A673 (cell line): Measurements from ENCODE around the gene CLTCL1.

Experiments used
- CTCF ChIP-seq: fragments of 300-800, 200-600 bp; sonication (generic); conservative IDR thresholded peaks from 2 replicates; pipeline ENCODE4 v1.5.1; 2017; ENCODE audit warnings: low read depth, mild to moderate bottlenecking, antibody characterized with exemption, low read length, moderate library complexity, mixed read lengths
- EZH2 ChIP-seq: fragments of 200-600 bp; sonication (generic); IDR thresholded peaks from 2 replicates; pipeline ENCODE4 v1.6.1; 2017; ENCODE audit warnings: borderline replicate concordance, low read depth, mild to moderate bottlenecking, mixed read lengths, antibody characterized with exemption, low read length; ENCODE audit not compliant: poor library complexity, severe bottlenecking

DNA sequence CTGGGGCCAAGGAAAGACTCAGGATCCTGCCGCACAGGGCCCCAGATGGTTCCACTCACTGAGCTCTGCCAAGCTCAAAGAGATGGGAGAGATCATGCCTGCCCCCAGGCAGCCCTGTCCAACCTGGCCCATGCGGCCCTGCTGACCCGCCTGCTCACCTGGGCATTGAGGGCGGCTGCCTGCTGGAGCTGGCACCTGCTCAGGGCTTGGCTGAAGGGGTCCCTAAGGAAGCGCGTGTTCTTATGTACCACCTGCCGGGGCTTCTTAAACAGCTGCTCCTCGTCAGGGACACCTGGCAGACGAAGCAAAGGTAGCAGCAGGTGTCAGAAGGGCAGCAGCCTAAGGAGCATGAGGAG lies 152.5 kb downstream of the CLTCL1 start:
- TF ChIP-seq CTCF, result no peak
- no peak for TF ChIP-seq EZH2
